SK-N-MC (cell line): ENCODE measurements around the gene LINGO4.

ENCODE experiments used
- EZH2 ChIP-seq: fragments of 200-600 bp; sonication (generic); IDR thresholded peaks from one replicate; pipeline ENCODE4 v1.6.1; 2017; ENCODE audit warnings: antibody characterized with exemption
- POLR2AphosphoS5 ChIP-seq: IDR thresholded peaks from 2 replicates; pipeline ENCODE4 v1.6.1; 2012; ENCODE audit warnings: mild to moderate bottlenecking, low read depth, low read length, borderline replicate concordance

GRCh38 chr1:151787689-151788088, 17.5 kb downstream of the LINGO4 start:
- TF ChIP-seq EZH2 (no peak), POLR2AphosphoS5 (no peak)
